GM23248 (cell line): ENCODE data around the gene FAF2. TPM values are rescaled to one million over a fixed set of nuclear protein-coding genes. Genes with fewer than 3 reads are reported as not detected.

Experiments
- DNase-seq: peaks from one replicate; pipeline ENCODE4 v3.0.0-alpha.2; 2015
- H2AFZ ChIP-seq: fragments of 200-600 bp; sonication (generic); 2 replicates; pipeline ENCODE4 v1.6.1; 2016; ENCODE audit warnings: antibody characterized with exemption
- H3F3A ChIP-seq: fragments of 200-600 bp; sonication (generic); 2 replicates; pipeline ENCODE4 v1.6.1; 2016; ENCODE audit warnings: mild to moderate bottlenecking, antibody characterized with exemption, mixed run types; ENCODE audit not compliant: insufficient read depth
- H3K27ac ChIP-seq: fragments of 200-600 bp; sonication (generic); 2 replicates; pipeline ENCODE4 v1.5.1; 2016; ENCODE audit warnings: mild to moderate bottlenecking
- H3K27me3 ChIP-seq: fragments of 200-600 bp; sonication (generic); replicated peaks from 2 replicates; pipeline ENCODE4 v1.6.1; 2016; ENCODE audit warnings: mild to moderate bottlenecking; ENCODE audit not compliant: insufficient read depth
- H3K36me3 ChIP-seq: fragments of 200-600 bp; sonication (generic); 2 replicates; pipeline ENCODE4 v1.6.1; 2016; ENCODE audit warnings: low read depth, mild to moderate bottlenecking
- H3K4me1 ChIP-seq: fragments of 200-600 bp; sonication (generic); 2 replicates; pipeline ENCODE4 v1.6.1; 2016; ENCODE audit warnings: mild to moderate bottlenecking; ENCODE audit not compliant: insufficient read depth
- H3K4me2 ChIP-seq: fragments of 200-600 bp; sonication (generic); one replicate; pipeline ENCODE4 v1.6.1; 2016; ENCODE audit warnings: mild to moderate bottlenecking; ENCODE audit not compliant: unreplicated experiment
- H3K4me3 ChIP-seq: fragments of 200-600 bp; sonication (generic); 2 replicates; pipeline ENCODE4 v1.5.1; 2016; ENCODE audit warnings: mild to moderate bottlenecking
- H3K79me2 ChIP-seq: fragments of 200-600 bp; sonication (generic); 2 replicates; pipeline ENCODE4 v1.6.1; 2016; ENCODE audit warnings: mild to moderate bottlenecking; ENCODE audit not compliant: insufficient read depth
- H3K9ac ChIP-seq: fragments of 200-600 bp; sonication (generic); 2 replicates; pipeline ENCODE4 v1.6.1; 2016; ENCODE audit warnings: mild to moderate bottlenecking
- H3K9me2 ChIP-seq: fragments of 200-600 bp; sonication (generic); 2 replicates; pipeline ENCODE4 v1.6.1; 2016; ENCODE audit warnings: mixed run types, mild to moderate bottlenecking, moderate library complexity; ENCODE audit not compliant: insufficient read depth
- H3K9me3 ChIP-seq: fragments of 200-600 bp; sonication (generic); one replicate; pipeline ENCODE4 v1.6.1; 2017; ENCODE audit warnings: low read depth
- H4K20me1 ChIP-seq: fragments of 200-600 bp; sonication (generic); 2 replicates; pipeline ENCODE4 v1.6.0; 2016; ENCODE audit not compliant: insufficient read depth
- EZH2 ChIP-seq: fragments of 200-600 bp; sonication (generic); IDR thresholded peaks from 2 replicates; pipeline ENCODE4 v1.6.1; 2018; ENCODE audit warnings: antibody characterized with exemption, mild to moderate bottlenecking; ENCODE audit not compliant: insufficient read depth, poor library complexity, severe bottlenecking
- EZH2phosphoT487 ChIP-seq: fragments of 200-600 bp; sonication (generic); IDR thresholded peaks from 2 replicates; pipeline ENCODE4 v1.6.1; 2018; ENCODE audit warnings: antibody characterized with exemption, moderate library complexity, mild to moderate bottlenecking, low read depth; ENCODE audit not compliant: insufficient read depth
- WGBS, 2 experiments: methylation state at CpG; one replicate each; pipeline ENCODE4 v1.1.6; 2015 to 2017; ENCODE audit warnings: low lambda C conversion rate in 2 of 2, low coverage in 1 of 2; ENCODE audit errors: missing lambda C conversion rate in 2 of 2; 5-methylcytosine and 5-hydroxymethylcytosine counted together
- in situ Hi-C: fragments of 300-500 bp; cut with MboI; formaldehyde crosslinking; loops from 2 replicates; pipeline ENCODE4 v1.15.0; 2020
- polyA plus RNA-seq: library from polyadenylated mRNA; unstranded; fragments of >200 nt; fragmentation: Nextera tagmentation; extraction: Ambion mirVana; gene quantifications from 2 replicates; pipeline ENCODE4 v1.2.1, GENCODE V29; 2016
- total RNA-seq: library from RNA; depleted of rRNA; stranded (reverse); fragments of >200 nt; shearing (Covaris generic); gene quantifications from 2 replicates; pipeline ENCODE4 v1.2.3, GENCODE V29; 2014

Gene FAF2
- total and polyA plus RNA-seq, 2 experiments from 2014 or later: 45.0 to 45.4 TPM

- H3K36me3 ChIP-seq: no peaks in the 10 kb centered on the region
- no peak overlapping the region for H3K9ac ChIP-seq
- DNase-seq: no peak
- 49 to 52% methylated on average over 2 of the region's 2 CpGs for WGBS, 2 experiments
- no peaks in the 10 kb centered on the region for H3K79me2 ChIP-seq
- H3K9me3 ChIP-seq: no peaks in the 10 kb centered on the region
- no peaks in the 10 kb centered on the region for H3K9me2 ChIP-seq
- H3K4me3 ChIP-seq: no peak overlapping the region
- no peak overlapping the region for H3K27ac ChIP-seq
- TF ChIP-seq EZH2phosphoT487: no peak
- no peak for TF ChIP-seq EZH2
- no peak overlapping the region for H2AFZ ChIP-seq
- in situ Hi-C loops: no loop called here
- no peak overlapping the region for H3K4me2 ChIP-seq
- H3K27me3 ChIP-seq: no peaks in the 10 kb centered on the region
- H4K20me1 ChIP-seq: no peaks in the 10 kb centered on the region
- no peaks in the 10 kb centered on the region for H3K4me1 ChIP-seq
- no peaks in the 10 kb centered on the region for H3F3A ChIP-seq
Measured at GRCh38 chr5:176420972-176421544, 27.1 kb upstream of the FAF2 start.

GRCh38 chr5:176424181-176424580 is 24.0 kb upstream of the FAF2 start:
- H3K36me3 ChIP-seq: no peaks in the 10 kb centered on the region
- H4K20me1 ChIP-seq: no peaks in the 10 kb centered on the region
- no peak overlapping the region for H3K4me2 ChIP-seq
- 82 to 83% methylated on average over 3 of the region's 3 CpGs for WGBS, 2 experiments
- H3K9me3 ChIP-seq: no peaks in the 10 kb centered on the region
- no peaks in the 10 kb centered on the region for H3F3A ChIP-seq
- DNase-seq: no peak
- in situ Hi-C loops: no loop called here
- H3K27ac ChIP-seq: no peak overlapping the region
- H2AFZ ChIP-seq: no peak overlapping the region
- H3K79me2 ChIP-seq: no peaks in the 10 kb centered on the region
- no peaks in the 10 kb centered on the region for H3K4me1 ChIP-seq
- H3K27me3 ChIP-seq: no peaks in the 10 kb centered on the region
- no peak for TF ChIP-seq EZH2phosphoT487
- TF ChIP-seq EZH2: no peak
- no peaks in the 10 kb centered on the region for H3K9me2 ChIP-seq
- H3K4me3 ChIP-seq: no peak overlapping the region
- no peak overlapping the region for H3K9ac ChIP-seq

- Histone ChIP-seq H3K4me1 (no peaks in the 10 kb centered on the region), H3F3A (no peaks in the 10 kb centered on the region), H3K9me2 (no peaks in the 10 kb centered on the region), H3K9me3 (no peaks in the 10 kb centered on the region), H3K79me2 (no peaks in the 10 kb centered on the region), H3K27me3 (no peaks in the 10 kb centered on the region), H3K4me3 (no peak overlapping the region), H3K27ac (no peak overlapping the region), H2AFZ (no peak overlapping the region), H3K36me3 (no peaks in the 10 kb centered on the region), H4K20me1 (no peaks in the 10 kb centered on the region), H3K4me2 (no peak overlapping the region), H3K9ac (no peak overlapping the region)
- DNase-seq: no peak
- 88 to 91% methylated on average over 1 of the region's 1 CpG for WGBS, 2 experiments
- TF ChIP-seq EZH2phosphoT487: no peak
- no peak for TF ChIP-seq EZH2
- in situ Hi-C loops: no loop called here
Measured at GRCh38 chr5:176425138-176425537, 23.0 kb upstream of the FAF2 start.

- no peaks in the 10 kb centered on the region for H3K9me2 ChIP-seq
- in situ Hi-C loops: no loop called here
- DNase-seq: no peak
- no peaks in the 10 kb centered on the region for H3K27me3 ChIP-seq
- H3K9ac ChIP-seq: no peak overlapping the region
- H3K4me3 ChIP-seq: no peak overlapping the region
- no peak for TF ChIP-seq EZH2phosphoT487
- TF ChIP-seq EZH2: no peak
- H3K9me3 ChIP-seq: no peaks in the 10 kb centered on the region
- H3K4me2 ChIP-seq: no peak overlapping the region
- no peaks in the 10 kb centered on the region for H3K36me3 ChIP-seq
- H3K79me2 ChIP-seq: no peaks in the 10 kb centered on the region
- H2AFZ ChIP-seq: no peak overlapping the region
- no peaks in the 10 kb centered on the region for H4K20me1 ChIP-seq
- 52 to 64% methylated on average over 1 of the region's 1 CpG for WGBS, 2 experiments
- H3K27ac ChIP-seq: no peak overlapping the region
- H3F3A ChIP-seq: no peaks in the 10 kb centered on the region
- no peaks in the 10 kb centered on the region for H3K4me1 ChIP-seq
Measured at GRCh38 chr5:176425791-176426190, 22.4 kb upstream of the FAF2 start.

GRCh38 chr5:176426876-176427275 is 21.3 kb upstream of the FAF2 start:
- Histone ChIP-seq H3K36me3 (no peaks in the 10 kb centered on the region), H4K20me1 (no peaks in the 10 kb centered on the region), H2AFZ (no peak overlapping the region), H3K27me3 (no peaks in the 10 kb centered on the region), H3K79me2 (no peaks in the 10 kb centered on the region), H3K4me3 (no peak overlapping the region), H3K9ac (no peak overlapping the region), H3F3A (no peaks in the 10 kb centered on the region), H3K27ac (no peak overlapping the region), H3K9me2 (no peaks in the 10 kb centered on the region), H3K4me2 (no peak overlapping the region), H3K9me3 (no peaks in the 10 kb centered on the region), H3K4me1 (no peaks in the 10 kb centered on the region)
- TF ChIP-seq EZH2: no peak
- TF ChIP-seq EZH2phosphoT487: no peak
- 41 to 55% methylated on average over 1 of the region's 1 CpG for WGBS, 2 experiments
- no peak for DNase-seq
- in situ Hi-C loops: no loop called here
